ENCODE measurements around the gene TUBGCP3.
"Not testable (repeated sequence)": the region's sequence is repeated elsewhere in the genome, so short reads cannot be mapped to it uniquely, and the experiment has no call there.

The TUBGCP3 gene

GRCh38 chr13:112587764-112588489 is at the start of gene TUBGCP3:
Gene TUBGCP3 (minus strand): TSS chr13:112588153. CDS start chr13:112587980, 173 bp downstream.
- peak; percentile 47 to 49 for DNase-seq (ENCODE audit: low read depth in 2 of 2)

GRCh38 chr13:112637017-112637801 is 49.3 kb upstream of the TUBGCP3 start:
- no peak for DNase-seq (ENCODE audit: low read depth in 2 of 2)

- DNase-seq (ENCODE audit: low read depth in 2 of 2): no peak
Measured at GRCh38 chr13:112636401-112636975, 48.5 kb upstream of the TUBGCP3 start.

GRCh38 chr13:112635323-112635722 is 47.4 kb upstream of the TUBGCP3 start:
- DNase-seq (ENCODE audit: low read depth in 2 of 2): no peak

- DNase-seq (ENCODE audit: low read depth in 2 of 2): no peak
Measured at GRCh38 chr13:112634102-112634501, 46.1 kb upstream of the TUBGCP3 start.

GRCh38 chr13:112630226-112630625 is 42.3 kb upstream of the TUBGCP3 start:
- DNase-seq (ENCODE audit: low read depth in 2 of 2): not testable (repeated sequence)

- DNase-seq (ENCODE audit: low read depth in 2 of 2): no peak
Measured at GRCh38 chr13:112629161-112629560, 41.2 kb upstream of the TUBGCP3 start.

GRCh38 chr13:112627613-112628012 is 39.7 kb upstream of the TUBGCP3 start:
- not testable (repeated sequence) for DNase-seq (ENCODE audit: low read depth in 2 of 2)

- no peak for DNase-seq (ENCODE audit: low read depth in 2 of 2)
Measured at GRCh38 chr13:112627161-112627560, 39.2 kb upstream of the TUBGCP3 start.

GRCh38 chr13:112626761-112627160 is 38.8 kb upstream of the TUBGCP3 start:
- no peak for DNase-seq (ENCODE audit: low read depth in 2 of 2)

- DNase-seq (ENCODE audit: low read depth in 2 of 2): no peak
Measured at GRCh38 chr13:112626124-112626523, 38.2 kb upstream of the TUBGCP3 start.

- no peak for DNase-seq (ENCODE audit: low read depth in 2 of 2)
Measured at GRCh38 chr13:112625698-112626097, 37.7 kb upstream of the TUBGCP3 start.

- no peak for DNase-seq (ENCODE audit: low read depth in 2 of 2)
Measured at GRCh38 chr13:112624602-112625430, 36.9 kb upstream of the TUBGCP3 start.

GRCh38 chr13:112624040-112624439 is 36.1 kb upstream of the TUBGCP3 start:
- DNase-seq (ENCODE audit: low read depth in 2 of 2): no peak

GRCh38 chr13:112623051-112623711 is 35.2 kb upstream of the TUBGCP3 start:
- no peak for DNase-seq (ENCODE audit: low read depth in 2 of 2)

GRCh38 chr13:112622375-112622774 is 34.4 kb upstream of the TUBGCP3 start:
- DNase-seq (ENCODE audit: low read depth in 2 of 2): no peak

GRCh38 chr13:112619730-112620631 is 32.0 kb upstream of the TUBGCP3 start:
- DNase-seq (ENCODE audit: low read depth in 2 of 2): no peak

GRCh38 chr13:112618501-112618900 is 30.5 kb upstream of the TUBGCP3 start:
- DNase-seq (ENCODE audit: low read depth in 2 of 2): no peak

GRCh38 chr13:112617754-112618375 is 29.9 kb upstream of the TUBGCP3 start:
- no peak for DNase-seq (ENCODE audit: low read depth in 2 of 2)

All from stimulated activated CD8-positive, alpha-beta memory T cell treated with anti-CD3 and anti-CD28 coated beads, Interleukin-7, amount 100 ng/mL, for 1 hour (primary cell).